Esophagus muscularis mucosa (tissue), 4 donors: ENCODE results near the gene SNX13. TPM values are rescaled to one million over a fixed set of nuclear protein-coding genes. Genes with fewer than 3 reads are reported as not detected.

Source experiments
- DNase-seq: peaks from one replicate; pipeline ENCODE4 v3.0.0-alpha.2; 2017; ENCODE audit errors: extremely low spot score
- H3K27ac ChIP-seq, 4 donors: fragments of 200-600 bp; sonication (generic); replicated peaks in 1 of 4; 1 replicate in 3 of 4; 2 replicates in 1 of 4; pipeline ENCODE4 v1.5.1; 2016 to 2019; ENCODE audit warnings: mild to moderate bottlenecking in 1 of 4
- H3K27me3 ChIP-seq, 4 donors: fragments of 200-600 bp; sonication (generic); one replicate each; pipeline versions ENCODE4 v1.5.1 to v1.6.0; 2016 to 2019
- H3K36me3 ChIP-seq, 4 donors: fragments of 200-600 bp; sonication (generic); one replicate each; pipeline ENCODE4 v1.5.1; 2016 to 2019
- H3K4me1 ChIP-seq, 4 donors: fragments of 200-600 bp; sonication (generic); one replicate each; pipeline ENCODE4 v1.5.1; 2016 to 2019
- H3K4me3 ChIP-seq, 4 donors: fragments of 200-600 bp; sonication (generic); 1 replicate in 2 of 4; 2 replicates in 2 of 4; pipeline ENCODE4 v1.5.1; 2016 to 2019; ENCODE audit warnings: mild to moderate bottlenecking in 4 of 4, moderate library complexity in 1 of 4
- H3K9me3 ChIP-seq, 4 donors: fragments of 200-600 bp; sonication (generic); 1 replicate in 3 of 4; 2 replicates in 1 of 4; pipeline ENCODE4 v1.5.1; 2016 to 2019
- CTCF ChIP-seq, 3 experiments: fragments of 200-600 bp in 2 of 3; fragments of 450-650 bp in 1 of 3; sonication (generic) in 2 of 3; IDR thresholded peaks; one replicate each; pipeline ENCODE4 v1.5.1; 2017 to 2019; ENCODE audit warnings: antibody characterized with exemption in 3 of 3, mild to moderate bottlenecking in 2 of 3, moderate library complexity in 1 of 3
- EP300 ChIP-seq: sonication (generic); formaldehyde crosslinking; IDR thresholded peaks from one replicate; pipeline ENCODE4 v1.6.1; 2017; ENCODE audit warnings: antibody characterized with exemption
- POLR2A ChIP-seq: fragments of 450-650 bp; IDR thresholded peaks from one replicate; pipeline ENCODE4 v1.6.1; 2017; ENCODE audit warnings: antibody characterized with exemption, moderate library complexity, mild to moderate bottlenecking, low read depth
- POLR2AphosphoS5 ChIP-seq, 2 donors: sonication (generic); formaldehyde crosslinking; IDR thresholded peaks; one replicate each; pipeline ENCODE4 v1.6.1; 2017; ENCODE audit warnings: antibody characterized with exemption in 2 of 2
- WGBS: methylation state at CpG from one replicate; pipeline ENCODE4 v1.1.5; 2018; 5-methylcytosine and 5-hydroxymethylcytosine counted together
- intact Hi-C: fragments of 100-400 bp; cut with DNase I; formaldehyde crosslinking; loops from one replicate; pipeline ENCODE4 v1.15.1; 2023
- total RNA-seq, 4 donors: library from RNA; depleted of rRNA; stranded (reverse); fragments of >200 nt; gene quantifications; one replicate each; pipeline versions ENCODE4 v1.1.0 to v1.2.1, GENCODE V29; 2016

SNX13 gene
- total RNA-seq, 4 donors from 2014 or later: 37.9 to 51.8 (median 43.9) TPM

GRCh38 chr7:17963281-17963680 is 23.0 kb upstream of the SNX13 start:
- no peak for TF ChIP-seq CTCF (IDR thresholded peaks at IDR 0.05)
- TF ChIP-seq EP300: no peak
- TF ChIP-seq POLR2A: no peak
- TF ChIP-seq POLR2AphosphoS5 (IDR thresholded peaks at IDR 0.05): no peak
- intact Hi-C loops: no loop called here
- H3K4me3 ChIP-seq: no peak overlapping the region

GRCh38 chr7:17962652-17963051 is 22.4 kb upstream of the SNX13 start:
- intact Hi-C loops: no loop called here
- Histone ChIP-seq H3K4me3 (no peak overlapping the region), H3K9me3 (no peaks in the 10 kb centered on the region), H3K27me3 (no peaks in the 10 kb centered on the region), H3K4me1 (no peaks in the 10 kb centered on the region), H3K36me3 (no peaks in the 10 kb centered on the region), H3K27ac (no peak overlapping the region)
- TF ChIP-seq POLR2AphosphoS5 (IDR thresholded peaks at IDR 0.05): no peak
- WGBS: 86% methylated on average over 9 of the region's 9 CpGs
- no peak for DNase-seq

More at GRCh38 chr7:17963281-17963680, 23.0 kb upstream of the SNX13 start:
- 76% methylated on average over 3 of the region's 3 CpGs for WGBS
- Histone ChIP-seq H3K9me3 (no peaks in the 10 kb centered on the region), H3K27me3 (no peaks in the 10 kb centered on the region), H3K27ac (no peak overlapping the region), H3K4me1 (no peaks in the 10 kb centered on the region), H3K36me3 (no peaks in the 10 kb centered on the region)
- DNase-seq: no peak

- H3K27ac ChIP-seq: no peak overlapping the region
- no peaks in the 10 kb centered on the region for H3K36me3 ChIP-seq
- no peak overlapping the region for H3K4me3 ChIP-seq
- H3K27me3 ChIP-seq: no peaks in the 10 kb centered on the region
- intact Hi-C loops: no loop called here
- no peak for TF ChIP-seq POLR2A
- no peak for TF ChIP-seq POLR2AphosphoS5 (IDR thresholded peaks at IDR 0.05)
- TF ChIP-seq EP300: no peak
- TF ChIP-seq CTCF (IDR thresholded peaks at IDR 0.05): no peak
- WGBS: 82% methylated on average over 2 of the region's 2 CpGs
- H3K9me3 ChIP-seq: no peaks in the 10 kb centered on the region
- no peak for DNase-seq
- H3K4me1 ChIP-seq: no peaks in the 10 kb centered on the region
Observed at GRCh38 chr7:17957871-17958270, 17.6 kb upstream of the SNX13 start.

GRCh38 chr7:17952387-17952786 is 12.1 kb upstream of the SNX13 start:
- H3K36me3 ChIP-seq: no peaks in the 10 kb centered on the region
- peaks cover 0 to under 1% (median 0%) of the 10 kb centered on the region in 4 donors for H3K4me1 ChIP-seq
- no peak overlapping the region for H3K4me3 ChIP-seq
- WGBS: 85% methylated on average over 2 of the region's 2 CpGs
- no peak for TF ChIP-seq POLR2A
- TF ChIP-seq CTCF (IDR thresholded peaks at IDR 0.05): no peak
- TF ChIP-seq POLR2AphosphoS5 (IDR thresholded peaks at IDR 0.05): no peak
- no peak for TF ChIP-seq EP300
- DNase-seq: no peak
- intact Hi-C loops: no loop called here
- H3K27me3 ChIP-seq: no peaks in the 10 kb centered on the region
- no peak overlapping the region for H3K27ac ChIP-seq
- no peaks in the 10 kb centered on the region for H3K9me3 ChIP-seq

- intact Hi-C loops: no loop called here
- no peaks in the 10 kb centered on the region for H3K9me3 ChIP-seq
- no peaks in the 10 kb centered on the region for H3K36me3 ChIP-seq
- no peak for DNase-seq
- H3K27me3 ChIP-seq: no peaks in the 10 kb centered on the region
- TF ChIP-seq POLR2AphosphoS5 (IDR thresholded peaks at IDR 0.05) (no peak), POLR2A (no peak), CTCF (IDR thresholded peaks at IDR 0.05) (no peak), EP300 (no peak)
- WGBS: 93% methylated on average over 5 of the region's 5 CpGs
- no peak overlapping the region for H3K27ac ChIP-seq
- no peak overlapping the region for H3K4me3 ChIP-seq
- H3K4me1 ChIP-seq: peaks cover 0 to 2% (median 0%) of the 10 kb centered on the region in 4 donors
Observed at GRCh38 chr7:17951742-17952254, 11.5 kb upstream of the SNX13 start.
